ENCODE data around the gene SLC6A13.

- TF ChIP-seq CTCF (conservative IDR thresholded peaks at IDR 0.05) (no peak), EZH2 (IDR thresholded peaks at IDR 0.05; ENCODE audit: low read depth) (no peak)
Observed at GRCh38 chr12:195951-196350, 66.7 kb downstream of the SLC6A13 start.

Data from PC-9 (cell line).